ENCODE data around the gene PIEZO1.

The PIEZO1 gene

DNA sequence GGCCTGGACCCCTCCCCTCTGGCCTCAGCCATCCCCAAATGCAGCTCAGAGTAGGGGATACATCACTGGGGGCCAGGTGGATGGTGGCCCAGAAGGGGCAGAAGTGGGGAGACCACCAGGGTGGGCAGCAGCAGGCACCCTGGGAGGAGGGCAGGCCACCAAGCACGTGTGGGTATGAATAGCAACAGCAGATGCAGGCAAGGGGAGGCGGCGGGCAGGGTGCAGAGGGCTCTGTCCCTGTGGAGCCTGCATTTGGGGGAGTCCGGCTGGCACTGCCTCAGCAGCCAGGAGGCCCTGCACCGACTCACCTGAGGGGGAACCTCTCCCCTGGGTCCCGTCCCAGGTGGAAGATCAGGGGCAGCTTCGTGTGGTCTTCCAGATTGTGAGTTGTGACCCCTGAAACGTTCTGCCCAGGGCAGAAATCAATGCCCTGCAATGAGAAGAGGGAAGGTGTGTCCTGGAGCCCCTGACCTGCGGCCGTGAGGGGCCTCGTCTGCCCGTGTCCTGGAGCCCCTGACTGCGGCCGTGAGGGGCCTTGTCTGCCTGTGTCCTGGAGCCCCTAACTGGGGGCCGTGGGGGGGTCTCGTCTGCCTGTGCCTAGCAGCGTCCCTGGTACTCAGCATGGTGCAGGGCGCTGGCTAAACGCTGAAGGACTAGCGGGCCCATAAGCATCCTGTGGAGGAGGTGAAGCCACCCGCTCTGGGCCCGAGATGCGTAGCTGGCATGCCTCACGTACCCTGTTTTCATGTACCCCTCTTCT, 37.4 kb upstream of the PIEZO1 start:
- no peak for DNase-seq (ENCODE audit: extremely low spot score)
- no peak for TF ChIP-seq CTCF (IDR thresholded peaks at IDR 0.05; ENCODE audit: control extremely low read depth, extremely low read depth, low read depth, missing control alignments)
- ChIA-PET POLR2A (no interaction called here), CTCF (interaction anchor here (0.6 kb wide), 1 partner anchor 394 kb away, joined by 3 read pairs; no protein-coding TSS in a partner anchor)

DNA sequence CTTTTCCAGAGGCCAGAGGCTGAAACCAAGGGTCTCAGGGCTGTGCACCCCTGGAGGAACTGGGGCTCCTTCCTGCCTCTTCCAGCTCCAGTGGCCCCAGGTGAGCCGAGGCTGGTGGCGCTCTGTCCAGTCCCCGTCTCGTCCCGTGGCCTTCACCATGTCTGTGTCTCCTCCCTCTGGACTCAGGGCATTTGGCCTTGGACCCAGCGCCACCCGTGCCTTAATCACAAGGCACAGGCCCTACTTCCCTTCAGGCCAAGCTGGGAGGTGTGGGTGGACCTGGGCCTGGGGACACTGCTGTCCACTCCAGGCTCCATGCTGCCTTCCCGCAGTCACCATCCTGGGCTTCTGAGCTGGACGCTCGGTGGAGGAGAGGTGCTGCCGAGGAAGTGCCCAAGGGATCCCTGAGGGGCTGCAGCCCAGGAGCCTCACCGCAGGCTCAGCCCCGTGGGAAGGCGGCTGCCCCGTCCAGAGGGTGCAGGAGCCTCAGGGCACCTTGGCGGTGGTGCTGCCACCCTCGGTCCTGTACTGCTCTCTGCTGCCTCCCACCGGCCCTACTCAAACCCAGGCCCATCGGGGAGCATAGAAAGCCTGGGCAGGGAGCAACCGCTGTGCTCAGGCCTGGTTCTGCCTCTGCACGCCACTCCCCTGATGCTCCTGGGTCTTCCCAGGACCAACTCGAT, 36.3 kb upstream of the PIEZO1 start:
- ChIA-PET CTCF (interaction anchor here (0.6 to 1.0 kb wide), 2 partner anchors 9 to 395 kb away, joined by 3 read pairs; partner anchors contain the start of gene APRT), POLR2A (no interaction called here)
- TF ChIP-seq CTCF (IDR thresholded peaks at IDR 0.05; ENCODE audit: control extremely low read depth, extremely low read depth, low read depth, missing control alignments), result no peak
- DNase-seq (ENCODE audit: extremely low spot score), result no peak

DNA sequence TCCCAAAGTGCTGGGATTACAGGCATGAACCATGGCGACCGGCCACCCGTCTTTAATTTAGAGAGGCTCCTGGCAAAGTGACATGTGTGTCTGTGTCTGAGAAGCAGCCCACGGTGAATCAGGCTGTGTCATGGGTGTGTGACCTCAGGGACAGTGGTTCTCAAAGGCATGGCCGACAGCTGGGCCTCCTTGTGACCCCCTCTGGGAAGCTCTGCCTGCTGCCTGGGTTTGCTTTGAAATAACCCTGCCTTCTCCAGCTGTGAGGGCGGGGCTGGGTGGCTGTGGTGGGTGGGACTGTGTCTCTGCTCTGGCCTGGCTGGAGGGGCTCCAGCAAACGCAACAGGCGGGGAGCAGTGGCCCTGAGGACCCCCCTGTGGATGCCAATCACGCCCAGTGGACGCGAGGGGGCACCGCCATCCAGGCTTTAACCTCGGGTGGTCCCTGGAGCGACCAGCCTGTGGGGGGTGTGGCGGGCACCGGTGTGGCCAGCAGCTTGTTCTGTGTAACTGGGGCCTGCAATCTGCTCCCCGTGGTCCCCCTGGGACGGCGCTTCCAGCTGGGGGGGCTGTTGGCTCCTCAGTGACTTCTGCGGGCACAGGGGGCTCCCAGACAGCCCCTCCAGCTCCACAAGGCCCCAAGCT, 35.5 kb upstream of the PIEZO1 start:
- no peak for TF ChIP-seq CTCF (IDR thresholded peaks at IDR 0.05; ENCODE audit: control extremely low read depth, extremely low read depth, low read depth, missing control alignments)
- DNase-seq (ENCODE audit: extremely low spot score), result no peak
- ChIA-PET POLR2A (no interaction called here), CTCF (interaction anchor here (1.0 to 1.7 kb wide), 2 partner anchors 9 to 37 kb away, joined by 3 to 5 read pairs; partner anchors contain the start of genes APRT, GALNS and TRAPPC2L)

DNA sequence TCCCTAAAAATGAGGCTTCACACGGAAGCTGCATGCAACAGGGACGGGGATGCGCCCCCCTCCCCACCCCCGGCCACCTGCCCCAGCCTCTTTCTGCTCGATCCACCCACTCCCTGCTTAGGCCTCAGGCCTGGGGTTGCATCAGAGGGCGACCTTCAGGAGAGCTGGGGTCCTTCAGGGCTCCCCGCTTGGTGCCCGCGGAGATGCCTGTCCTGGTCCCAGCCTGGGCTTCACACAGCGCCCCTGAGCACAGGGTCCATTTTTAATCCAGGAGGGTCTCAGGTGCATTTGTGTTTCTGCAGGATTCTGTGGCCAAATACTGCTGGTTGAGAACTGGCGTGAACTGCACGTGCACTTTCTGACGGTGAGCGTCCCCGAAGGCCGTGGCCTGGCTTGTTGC, 34.1 kb upstream of the PIEZO1 start:
- ChIA-PET CTCF (interaction anchor here (1.0 to 3.0 kb wide), 4 partner anchors 10 to 348 kb away, joined by 3 to 16 read pairs (median 4); partner anchors contain the start of genes GALNS and TRAPPC2L), POLR2A (no interaction called here)
- DNase-seq (ENCODE audit: extremely low spot score), result no peak
- no peak for TF ChIP-seq CTCF (IDR thresholded peaks at IDR 0.05; ENCODE audit: control extremely low read depth, extremely low read depth, low read depth, missing control alignments)

GRCh38 chr16:88818575-88818874, 33.5 kb upstream of the PIEZO1 start:
- no peak for TF ChIP-seq CTCF (IDR thresholded peaks at IDR 0.05; ENCODE audit: control extremely low read depth, extremely low read depth, low read depth, missing control alignments)
- DNase-seq (ENCODE audit: extremely low spot score), result no peak
- POLR2A ChIA-PET, result no interaction called here
- CTCF ChIA-PET, result interaction anchor here (0.7 to 3.0 kb wide), 3 partner anchors 13 to 349 kb away, joined by 3 to 16 read pairs (median 3); no protein-coding TSS in a partner anchor

- POLR2A ChIA-PET, result no interaction called here
- CTCF ChIA-PET, result interaction anchor here (0.7 to 3.0 kb wide), 9 partner anchors 12 to 398 kb away, joined by 3 to 16 read pairs (median 3); no protein-coding TSS in a partner anchor
- no peak for DNase-seq (ENCODE audit: extremely low spot score)
- no peak for TF ChIP-seq CTCF (IDR thresholded peaks at IDR 0.05; ENCODE audit: control extremely low read depth, extremely low read depth, low read depth, missing control alignments)
Measured at GRCh38 chr16:88817785-88818574, 33.0 kb upstream of the PIEZO1 start.

Measured in GM10248 (cell line).